Right atrium auricular region (tissue), 2 donors: Measurements from ENCODE around the gene CYP46A1. TPM values are rescaled to one million over a fixed set of nuclear protein-coding genes. Genes with fewer than 3 reads are reported as not detected.

Source experiments
- DNase-seq: peaks from one replicate; pipeline ENCODE4 v3.0.0-alpha.2; 2019; ENCODE audit warnings: low spot score
- H3K27ac ChIP-seq, 2 donors: fragments of 200-600 bp; sonication (generic); 1 replicate in 1 of 2; 2 replicates in 1 of 2; pipeline ENCODE4 v1.5.1; 2016 to 2019
- H3K27me3 ChIP-seq, 2 donors: fragments of 200-600 bp; sonication (generic); one replicate each; pipeline versions ENCODE4 v1.5.1 to v1.6.0; 2017 to 2019
- H3K36me3 ChIP-seq: fragments of 200-600 bp; sonication (generic); one replicate; pipeline ENCODE4 v1.5.1; 2016
- H3K4me1 ChIP-seq, 2 donors: fragments of 200-600 bp; sonication (generic); one replicate each; pipeline versions ENCODE4 v1.5.1 to v1.6.0; 2017 to 2019
- H3K4me3 ChIP-seq, 2 donors: fragments of 200-600 bp; sonication (generic); 1 replicate in 1 of 2; 2 replicates in 1 of 2; pipeline ENCODE4 v1.5.1; 2017 to 2019; ENCODE audit warnings: mild to moderate bottlenecking in 1 of 2, moderate library complexity in 1 of 2
- H3K9me3 ChIP-seq, 2 donors: fragments of 200-600 bp; sonication (generic); one replicate each; pipeline ENCODE4 v1.5.1; 2019
- CTCF ChIP-seq, 2 donors: fragments of 200-600 bp; sonication (generic); IDR thresholded peaks; one replicate each; pipeline ENCODE4 v1.5.1; 2019; ENCODE audit warnings: antibody characterized with exemption in 2 of 2
- total RNA-seq, 2 donors: library from RNA; depleted of rRNA; stranded (reverse); fragments of >200 nt; gene quantifications; one replicate each; pipeline ENCODE4 v1.1.0, GENCODE V29; 2016

The CYP46A1 gene
- total RNA-seq, 2 donors from 2014 or later = 1.4 to 6.9 TPM

- Histone ChIP-seq H3K9me3 (no peaks in the 10 kb centered on the region), H3K27ac (no peak overlapping the region), H3K4me1 (peaks cover 0 to 20% of the 10 kb centered on the region in 2 donors), H3K4me3 (no peak overlapping the region), H3K27me3 (no peaks in the 10 kb centered on the region), H3K36me3 (no peaks in the 10 kb centered on the region)
- TF ChIP-seq CTCF (IDR thresholded peaks at IDR 0.05) = no peak
- peak; percentile 26 for DNase-seq
Measured at GRCh38 chr14:99726538-99727095, 42.5 kb downstream of the CYP46A1 start.

- Histone ChIP-seq H3K9me3 (no peaks in the 10 kb centered on the region), H3K4me1 (peaks cover 0 to 27% of the 10 kb centered on the region in 2 donors), H3K36me3 (no peaks in the 10 kb centered on the region), H3K27ac (no peak overlapping the region), H3K4me3 (no peak overlapping the region), H3K27me3 (no peaks in the 10 kb centered on the region)
- peak; percentile 40 for DNase-seq
- no peak for TF ChIP-seq CTCF (IDR thresholded peaks at IDR 0.05)
Measured at GRCh38 chr14:99727096-99727870, 43.2 kb downstream of the CYP46A1 start.

- Histone ChIP-seq H3K27ac (no peak overlapping the region), H3K4me3 (no peak overlapping the region), H3K36me3 (no peaks in the 10 kb centered on the region), H3K4me1 (peaks cover 0 to 38% of the 10 kb centered on the region in 2 donors), H3K27me3 (no peaks in the 10 kb centered on the region), H3K9me3 (no peaks in the 10 kb centered on the region)
- peak; percentile 50 for DNase-seq
- TF ChIP-seq CTCF (IDR thresholded peaks at IDR 0.05) = no peak
Measured at GRCh38 chr14:99728231-99728920, 44.3 kb downstream of the CYP46A1 start.

- DNase-seq = peak; percentile 51
- H3K4me3 ChIP-seq = no peak overlapping the region
- no peak for TF ChIP-seq CTCF (IDR thresholded peaks at IDR 0.05)
- no peak overlapping the region for H3K27ac ChIP-seq
- peaks cover 0 to 44% of the 10 kb centered on the region in 2 donors for H3K4me1 ChIP-seq
- H3K36me3 ChIP-seq = no peaks in the 10 kb centered on the region
- no peaks in the 10 kb centered on the region for H3K27me3 ChIP-seq
- no peaks in the 10 kb centered on the region for H3K9me3 ChIP-seq
Measured at GRCh38 chr14:99728981-99729451, 44.9 kb downstream of the CYP46A1 start.

- Histone ChIP-seq H3K36me3 (no peaks in the 10 kb centered on the region), H3K27ac (no peak overlapping the region), H3K27me3 (no peaks in the 10 kb centered on the region), H3K4me3 (peak overlapping the region; percentile 47 to 59), H3K9me3 (no peaks in the 10 kb centered on the region), H3K4me1 (peaks cover 0 to 56% of the 10 kb centered on the region in 2 donors)
- peak; percentile 59 for DNase-seq
- peak; percentile 95 to 98 for TF ChIP-seq CTCF (IDR thresholded peaks at IDR 0.05)
Measured at GRCh38 chr14:99729991-99730875, 46.1 kb downstream of the CYP46A1 start.
